GM12878 (cell line): ENCODE results near the gene MZB1. TPM values are rescaled to one million over a fixed set of nuclear protein-coding genes. Genes with fewer than 3 reads are reported as not detected.

Experiments used
- CHD1 ChIP-seq: IDR thresholded peaks from 2 replicates; pipeline ENCODE4 v1.6.1; 2012; ENCODE audit warnings: low read depth, low read length, improper control_type of control experiment
- CHD4 ChIP-seq: fragments of 200-600 bp; sonication (generic); IDR thresholded peaks from 2 replicates; pipeline ENCODE4 v1.6.1; 2016; ENCODE audit warnings: mild to moderate bottlenecking
- ESRRA ChIP-seq: IDR thresholded peaks from 2 replicates; pipeline ENCODE4 v1.6.1; 2012; ENCODE audit warnings: mild to moderate bottlenecking, low read length, improper control_type of control experiment
- GATAD2B ChIP-seq: fragments of 450-650 bp; conservative IDR thresholded peaks from 2 replicates; pipeline ENCODE4 v1.6.1; 2017; ENCODE audit warnings: low read depth, mild to moderate bottlenecking, moderate library complexity
- JUNB ChIP-seq: IDR thresholded peaks from 2 replicates; pipeline ENCODE4 v1.6.1; 2016; ENCODE audit warnings: antibody characterized with exemption, mild to moderate bottlenecking
- KLF5 ChIP-seq: fragments of 450-650 bp; IDR thresholded peaks from 2 replicates; pipeline ENCODE4 v1.6.1; 2014; ENCODE audit warnings: mild to moderate bottlenecking; ENCODE audit not compliant: partially characterized antibody
- MXI1 ChIP-seq: fragments of 150-350 bp; IDR thresholded peaks from 2 replicates; pipeline ENCODE4 v1.6.1; 2011; ENCODE audit warnings: low read depth, mild to moderate bottlenecking, inconsistent platforms, low read length, improper control_type of control experiment
- MYC ChIP-seq: IDR thresholded peaks from 2 replicates; pipeline ENCODE4 v1.6.1; 2011; ENCODE audit warnings: mild to moderate bottlenecking, low read length, moderate library complexity, inconsistent platforms; ENCODE audit not compliant: insufficient read depth, insufficient replicate concordance, insufficient read length, severe bottlenecking
- NFIC ChIP-seq: IDR thresholded peaks from 2 replicates; pipeline ENCODE4 v1.6.1; 2012; ENCODE audit warnings: low read depth, mild to moderate bottlenecking, inconsistent platforms, low read length, moderate library complexity
- NFXL1 ChIP-seq: fragments of 450-650 bp; IDR thresholded peaks from 2 replicates; pipeline ENCODE4 v1.6.1; 2017; ENCODE audit warnings: antibody characterized with exemption, mild to moderate bottlenecking, borderline replicate concordance
- NFYB ChIP-seq: IDR thresholded peaks from 2 replicates; pipeline ENCODE4 v1.6.1; 2011; ENCODE audit warnings: low read depth, mild to moderate bottlenecking, low read length, improper control_type of control experiment, moderate library complexity; ENCODE audit not compliant: insufficient read depth
- NR2C2 ChIP-seq: IDR thresholded peaks from 2 replicates; pipeline ENCODE4 v1.6.1; 2011; ENCODE audit warnings: borderline replicate concordance, low read depth; ENCODE audit not compliant: control insufficient read depth, insufficient read length
- NRF1 ChIP-seq: conservative IDR thresholded peaks from 2 replicates; pipeline ENCODE4 v1.6.1; 2011; ENCODE audit warnings: mild to moderate bottlenecking, low read depth, low read length, improper control_type of control experiment
- PAX5 ChIP-seq: IDR thresholded peaks from 2 replicates; pipeline ENCODE4 v1.6.1; 2011; ENCODE audit warnings: low read depth, low read length, borderline replicate concordance
- POU2F2 ChIP-seq: IDR thresholded peaks from 3 replicates; pipeline ENCODE4 v1.6.1; 2011; ENCODE audit warnings: low read depth, mild to moderate bottlenecking, low read length, borderline replicate concordance
- RB1 ChIP-seq: fragments of 450-650 bp; formaldehyde crosslinking; IDR thresholded peaks from 2 replicates; pipeline ENCODE4 v1.6.1; 2017; ENCODE audit warnings: mild to moderate bottlenecking, borderline replicate concordance
- RBBP5 ChIP-seq: fragments of 200-600 bp; sonication (generic); conservative IDR thresholded peaks from 2 replicates; pipeline ENCODE4 v1.6.1; 2016
- SMC3 ChIP-seq: IDR thresholded peaks from 2 replicates; pipeline ENCODE4 v1.6.1; 2011; ENCODE audit warnings: low read length, improper control_type of control experiment, borderline replicate concordance
- SRF ChIP-seq, 2 experiments: IDR thresholded peaks; 2 replicates each; pipeline ENCODE4 v1.6.1; 2011; ENCODE audit warnings: low read depth in 2 of 2, low read length in 2 of 2, mild to moderate bottlenecking in 1 of 2, moderate library complexity in 1 of 2
- TCF12 ChIP-seq: IDR thresholded peaks from 2 replicates; pipeline ENCODE4 v1.6.1; 2011; ENCODE audit warnings: low read depth, mild to moderate bottlenecking, low read length
- TCF3 ChIP-seq: IDR thresholded peaks from 2 replicates; pipeline ENCODE4 v1.6.1; 2012; ENCODE audit warnings: low read depth, mild to moderate bottlenecking, low read length, borderline replicate concordance; ENCODE audit not compliant: insufficient read depth
- WRNIP1 ChIP-seq: IDR thresholded peaks from 2 replicates; pipeline ENCODE4 v1.6.1; 2011; ENCODE audit warnings: low read depth, low read length, improper control_type of control experiment, borderline replicate concordance
- YBX1 ChIP-seq: fragments of 450-650 bp; IDR thresholded peaks from 2 replicates; pipeline ENCODE4 v1.6.1; 2016; ENCODE audit warnings: antibody characterized with exemption
- ZNF274 ChIP-seq: IDR thresholded peaks from one replicate; pipeline ENCODE4 v1.8.0; 2011; ENCODE audit not compliant: insufficient read length, insufficient read depth
- polyA plus RNA-seq, 11 experiments: library from polyadenylated mRNA; depleted of rRNA in 4 of 11; unstranded in 6 of 11; stranded (reverse) in 5 of 11; fragments of >200 nt; fragmentation: Nextera tagmentation in 4 of 11; fragmentation: Illumina TruSeq in 1 of 11; extraction: Ambion mirVana in 4 of 11; extraction: Trizol in 1 of 11; gene quantifications; 1 replicate in 1 of 11; 2 replicates in 10 of 11; pipeline versions ENCODE4 v1.2.1 to v1.2.3, GENCODE V29; 2011 to 2016; ENCODE audit warnings: inconsistent platforms in 2 of 11, missing spikeins in 2 of 11, low read depth in 1 of 11
- total RNA-seq, 4 experiments: library from RNA; depleted of rRNA in 3 of 4; stranded (reverse); fragments of >200 nt in 3 of 4; fragmentation: Illumina TruSeq in 1 of 4; extraction: Trizol in 1 of 4; gene quantifications; 2 replicates each; pipeline versions ENCODE4 v1.2.1 to v1.2.3, GENCODE V29; 2013 to 2021
- TF ChIP-seq, protein P1 (sequence below): fragments of 450-650 bp; conservative IDR thresholded peaks from 2 replicates; pipeline ENCODE4 v1.6.1; 2017; ENCODE audit warnings: mild to moderate bottlenecking, moderate library complexity
- TF ChIP-seq, protein P2 (sequence below): IDR thresholded peaks from 2 replicates; pipeline ENCODE4 v1.6.1; 2011; ENCODE audit warnings: borderline replicate concordance, low read depth, mild to moderate bottlenecking, moderate library complexity, mixed read lengths, low read length; ENCODE audit not compliant: insufficient read depth; ENCODE audit errors: extremely low read length
- TF ChIP-seq, protein P3 (sequence below): fragments of 450-650 bp; IDR thresholded peaks from 2 replicates; pipeline ENCODE4 v1.6.1; 2017; ENCODE audit warnings: mild to moderate bottlenecking, low read depth, inconsistent platforms; ENCODE audit not compliant: poor library complexity, severe bottlenecking

The MZB1 gene
- total and polyA plus RNA-seq, 10 of the 15 experiments (the other 5 are each of a cell fraction or from before 2014, with no cell fraction given), result 19.3 to 406 (median 188) TPM

DNA sequence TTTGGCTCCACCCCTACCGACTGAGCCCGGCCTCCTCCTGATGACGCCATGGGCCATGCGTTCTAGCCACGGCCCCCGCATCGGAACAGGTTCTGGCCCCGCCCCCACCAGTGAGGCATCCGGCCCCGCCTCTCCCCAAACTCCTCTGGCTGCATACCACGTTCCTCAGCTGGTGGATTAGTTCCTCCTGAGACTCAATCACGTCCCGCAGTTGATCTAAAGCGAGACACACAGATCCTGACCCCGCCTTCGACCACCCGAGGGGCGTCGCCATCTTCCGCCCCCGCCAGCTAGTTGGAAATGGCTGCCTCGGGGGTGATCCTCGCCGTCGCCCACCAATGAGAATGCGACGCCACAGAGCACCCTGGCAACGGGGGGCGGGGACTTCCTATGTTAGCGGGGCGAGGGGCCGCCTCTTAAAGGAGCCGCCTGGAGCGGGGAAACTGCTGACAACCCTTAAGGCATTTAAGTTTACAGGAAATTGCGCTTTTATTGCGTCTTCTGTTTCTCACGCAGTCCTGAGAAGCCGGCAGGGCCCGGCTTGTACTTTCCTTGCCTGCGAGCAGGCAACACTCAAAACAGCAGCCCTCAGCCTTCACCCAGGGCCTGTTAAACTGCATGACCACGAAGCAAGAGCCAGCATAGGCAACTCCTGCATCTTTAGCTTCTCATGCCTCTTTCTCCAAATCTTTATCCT lies 14.2 kb upstream of the MZB1 start, which contains the start of gene SPATA24 (continued):
- TF ChIP-seq, protein P1, sequence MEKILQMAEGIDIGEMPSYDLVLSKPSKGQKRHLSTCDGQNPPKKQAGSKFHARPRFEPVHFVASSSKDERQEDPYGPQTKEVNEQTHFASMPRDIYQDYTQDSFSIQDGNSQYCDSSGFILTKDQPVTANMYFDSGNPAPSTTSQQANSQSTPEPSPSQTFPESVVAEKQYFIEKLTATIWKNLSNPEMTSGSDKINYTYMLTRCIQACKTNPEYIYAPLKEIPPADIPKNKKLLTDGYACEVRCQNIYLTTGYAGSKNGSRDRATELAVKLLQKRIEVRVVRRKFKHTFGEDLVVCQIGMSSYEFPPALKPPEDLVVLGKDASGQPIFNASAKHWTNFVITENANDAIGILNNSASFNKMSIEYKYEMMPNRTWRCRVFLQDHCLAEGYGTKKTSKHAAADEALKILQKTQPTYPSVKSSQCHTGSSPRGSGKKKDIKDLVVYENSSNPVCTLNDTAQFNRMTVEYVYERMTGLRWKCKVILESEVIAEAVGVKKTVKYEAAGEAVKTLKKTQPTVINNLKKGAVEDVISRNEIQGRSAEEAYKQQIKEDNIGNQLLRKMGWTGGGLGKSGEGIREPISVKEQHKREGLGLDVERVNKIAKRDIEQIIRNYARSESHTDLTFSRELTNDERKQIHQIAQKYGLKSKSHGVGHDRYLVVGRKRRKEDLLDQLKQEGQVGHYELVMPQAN, result 0 out of 2 replicates have a peak, but pooled peaks have one; percentile 16
- TF ChIP-seq ZNF274, result no peak
- peak; percentile 92 for TF ChIP-seq MXI1
- TF ChIP-seq NRF1, result no peak
- no peak for TF ChIP-seq MYC
- no peak for TF ChIP-seq NFXL1
- 0 out of 4 replicates have a peak, but pooled peaks of 1 of the 2 experiments have one; percentile 43 for TF ChIP-seq SRF (IDR thresholded peaks at IDR 0.05; ENCODE audit: low read depth in 2 of 2, low read length in 2 of 2)
- TF ChIP-seq GATAD2B, result no peak
- TF ChIP-seq WRNIP1, result no peak
- TF ChIP-seq RBBP5, result no peak
- no peak for TF ChIP-seq TCF3
- no peak for TF ChIP-seq RB1
- TF ChIP-seq JUNB, result no peak
- TF ChIP-seq YBX1, result no peak
- TF ChIP-seq NFYB, result peak; percentile 88
- TF ChIP-seq, protein P2, sequence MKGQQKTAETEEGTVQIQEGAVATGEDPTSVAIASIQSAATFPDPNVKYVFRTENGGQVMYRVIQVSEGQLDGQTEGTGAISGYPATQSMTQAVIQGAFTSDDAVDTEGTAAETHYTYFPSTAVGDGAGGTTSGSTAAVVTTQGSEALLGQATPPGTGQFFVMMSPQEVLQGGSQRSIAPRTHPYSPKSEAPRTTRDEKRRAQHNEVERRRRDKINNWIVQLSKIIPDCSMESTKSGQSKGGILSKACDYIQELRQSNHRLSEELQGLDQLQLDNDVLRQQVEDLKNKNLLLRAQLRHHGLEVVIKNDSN, result no peak
- TF ChIP-seq, protein P3, sequence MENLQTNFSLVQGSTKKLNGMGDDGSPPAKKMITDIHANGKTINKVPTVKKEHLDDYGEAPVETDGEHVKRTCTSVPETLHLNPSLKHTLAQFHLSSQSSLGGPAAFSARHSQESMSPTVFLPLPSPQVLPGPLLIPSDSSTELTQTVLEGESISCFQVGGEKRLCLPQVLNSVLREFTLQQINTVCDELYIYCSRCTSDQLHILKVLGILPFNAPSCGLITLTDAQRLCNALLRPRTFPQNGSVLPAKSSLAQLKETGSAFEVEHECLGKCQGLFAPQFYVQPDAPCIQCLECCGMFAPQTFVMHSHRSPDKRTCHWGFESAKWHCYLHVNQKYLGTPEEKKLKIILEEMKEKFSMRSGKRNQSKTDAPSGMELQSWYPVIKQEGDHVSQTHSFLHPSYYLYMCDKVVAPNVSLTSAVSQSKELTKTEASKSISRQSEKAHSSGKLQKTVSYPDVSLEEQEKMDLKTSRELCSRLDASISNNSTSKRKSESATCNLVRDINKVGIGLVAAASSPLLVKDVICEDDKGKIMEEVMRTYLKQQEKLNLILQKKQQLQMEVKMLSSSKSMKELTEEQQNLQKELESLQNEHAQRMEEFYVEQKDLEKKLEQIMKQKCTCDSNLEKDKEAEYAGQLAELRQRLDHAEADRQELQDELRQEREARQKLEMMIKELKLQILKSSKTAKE, result no peak
- TF ChIP-seq NFIC, result no peak
- TF ChIP-seq SMC3, result no peak
- no peak for TF ChIP-seq CHD4
- no peak for TF ChIP-seq ESRRA
- TF ChIP-seq POU2F2, result peak; percentile 46; the same call in 1 of the 3 replicates
- no peak for TF ChIP-seq NR2C2
- 0 out of 2 replicates have a peak, but pooled peaks have one; percentile 1 for TF ChIP-seq TCF12
- TF ChIP-seq KLF5, result no peak
- TF ChIP-seq CHD1, result no peak
- TF ChIP-seq PAX5, result 0 out of 2 replicates have a peak, but pooled peaks have one; percentile 7
